ENCODE measurements around the gene PRR20E.
"Not testable (repeated sequence)": the region's sequence is repeated elsewhere in the genome, so short reads cannot be mapped to it uniquely, and the experiment has no call there.

PRR20E gene

GRCh38 chr13:57166897-57167296 is at the start of gene PRR20E:
TSS of gene PRR20E (plus strand) at chr13:57167197. CDS start at chr13:57167584, 387 bp downstream.
- not testable (repeated sequence) for FAIRE-seq

DNA sequence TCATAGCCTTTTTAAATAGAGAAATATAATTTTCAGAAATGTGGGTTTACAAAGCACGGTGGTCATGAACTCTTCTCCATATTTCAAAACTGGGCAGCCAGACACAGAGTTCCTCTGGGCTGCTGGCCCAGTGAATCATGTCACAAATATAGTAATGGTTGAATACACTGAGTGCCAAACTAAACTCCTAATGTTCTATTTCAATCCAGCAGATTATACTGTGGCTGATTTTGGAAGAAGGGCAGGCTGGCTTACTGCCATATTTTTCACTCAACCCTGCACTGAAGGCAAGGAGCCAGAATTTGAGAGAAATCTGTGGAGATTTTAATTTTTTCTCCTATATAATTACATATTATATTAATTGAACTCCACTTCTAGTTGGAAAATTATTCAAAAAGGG is 43.3 kb upstream of the PRR20E start:
- no peak for FAIRE-seq

- no peak for FAIRE-seq
Measured at GRCh38 chr13:57128909-57129308, 38.1 kb upstream of the PRR20E start.

GRCh38 chr13:57136093-57136492 is 30.9 kb upstream of the PRR20E start:
- no peak for FAIRE-seq

DNA sequence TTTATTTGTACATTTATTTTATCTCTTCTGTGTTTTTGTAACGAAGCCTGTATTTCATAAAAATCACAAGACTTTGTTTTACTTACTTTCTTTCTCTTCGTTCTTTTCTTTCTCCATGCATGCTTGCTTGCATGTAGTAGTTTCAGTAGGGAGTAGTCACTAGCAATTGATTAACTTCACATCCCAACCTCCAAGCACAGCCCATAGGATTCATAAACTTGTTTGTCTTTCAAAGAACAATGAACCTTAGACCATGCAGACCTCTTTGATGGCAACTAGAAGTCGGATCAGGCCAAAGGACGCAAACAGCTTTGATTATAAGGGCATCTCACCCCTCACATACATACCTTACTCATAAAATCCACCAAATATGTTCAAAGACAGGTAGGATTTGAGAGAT is 29.4 kb upstream of the PRR20E start:
- no peak for FAIRE-seq

DNA sequence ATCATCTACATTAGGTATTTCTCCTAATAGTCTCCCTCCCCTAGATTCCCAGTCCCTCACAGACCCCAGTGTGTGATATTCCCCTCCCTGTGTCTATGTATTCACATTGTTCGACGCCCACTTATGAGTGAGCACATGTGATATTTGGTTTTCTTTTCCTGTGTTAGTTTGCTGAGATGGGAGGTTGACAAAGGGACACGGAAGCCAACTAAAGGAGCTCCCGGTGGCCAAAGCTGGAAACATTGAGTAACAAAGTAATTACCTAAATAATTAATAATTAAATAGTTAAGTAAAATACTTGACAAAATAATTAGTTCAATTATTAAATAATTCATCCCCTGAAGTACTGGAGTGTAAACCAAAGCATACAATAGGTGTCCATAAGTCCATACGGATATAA is 28.0 kb upstream of the PRR20E start:
- FAIRE-seq = no peak

GRCh38 chr13:57139781-57140180 is 27.2 kb upstream of the PRR20E start:
- not testable (repeated sequence) for FAIRE-seq

DNA sequence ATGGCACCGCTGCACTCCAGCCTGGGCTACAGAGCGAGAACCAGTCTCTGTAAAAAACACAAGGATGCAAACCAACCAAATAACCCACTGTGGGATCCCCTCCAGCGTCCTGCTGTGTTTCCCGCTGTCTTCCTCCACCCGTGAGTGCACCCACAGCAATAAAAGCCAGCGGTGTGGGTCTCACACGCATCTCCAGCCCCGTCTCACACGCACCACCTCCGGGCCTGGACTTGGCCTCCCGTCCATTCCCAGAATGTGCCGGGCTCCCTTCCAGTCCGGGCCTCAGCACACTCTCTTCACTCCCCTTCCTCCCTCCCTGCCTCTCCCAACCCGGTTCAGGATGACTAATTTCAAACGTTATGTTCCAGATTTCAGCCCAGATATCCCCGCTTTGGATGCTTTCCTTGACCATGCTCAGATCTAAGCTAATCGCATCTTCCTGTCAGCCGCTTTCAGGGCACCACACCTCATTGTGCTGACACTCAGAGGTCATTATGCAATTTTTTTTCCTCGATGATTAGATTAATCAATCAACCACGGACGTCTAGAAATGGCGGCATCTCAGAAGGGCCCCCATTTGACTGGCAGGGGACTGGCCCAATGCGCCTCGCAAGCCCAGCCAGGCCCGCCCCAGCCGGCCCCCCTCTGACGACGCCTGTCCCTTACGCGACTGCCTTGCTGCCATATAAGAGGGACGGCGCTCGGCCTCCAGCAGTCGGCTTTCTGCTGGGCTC is 26.6 kb upstream of the PRR20E start, which contains the start of gene PRR20A:
PRR20A (plus strand) TSS at position 684 of the 734 bp plus-strand sequence. CDS start 387 bp downstream, outside the sequence.
- not testable (repeated sequence) for FAIRE-seq

- FAIRE-seq = not testable (repeated sequence)
Measured at GRCh38 chr13:57147188-57147587, 19.8 kb upstream of the PRR20E start, which contains the start of gene PRR20B. TSS of gene PRR20B (plus strand) at chr13:57147488. CDS start at chr13:57147875, 387 bp downstream.

GRCh38 chr13:57148106-57148505 is 18.9 kb upstream of the PRR20E start:
- FAIRE-seq = not testable (repeated sequence)

DNA sequence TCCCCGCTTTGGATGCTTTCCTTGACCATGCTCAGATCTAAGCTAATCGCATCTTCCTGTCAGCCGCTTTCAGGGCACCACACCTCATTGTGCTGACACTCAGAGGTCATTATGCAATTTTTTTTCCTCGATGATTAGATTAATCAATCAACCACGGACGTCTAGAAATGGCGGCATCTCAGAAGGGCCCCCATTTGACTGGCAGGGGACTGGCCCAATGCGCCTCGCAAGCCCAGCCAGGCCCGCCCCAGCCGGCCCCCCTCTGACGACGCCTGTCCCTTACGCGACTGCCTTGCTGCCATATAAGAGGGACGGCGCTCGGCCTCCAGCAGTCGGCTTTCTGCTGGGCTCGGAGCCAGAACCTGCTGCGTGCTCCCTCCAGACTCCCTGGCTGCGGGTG is 13.2 kb upstream of the PRR20E start, which contains the start of gene PRR20C:
PRR20C (plus strand) TSS at position 301 of the 400 bp plus-strand sequence. CDS start 387 bp downstream, outside the sequence.
- not testable (repeated sequence) for FAIRE-seq

GRCh38 chr13:57160332-57160731 is 6.7 kb upstream of the PRR20E start, which contains the start of gene PRR20D:
TSS of gene PRR20D (plus strand) at chr13:57160632. CDS start at chr13:57161019, 387 bp downstream.
- not testable (repeated sequence) for FAIRE-seq

GRCh38 chr13:57191667-57192066 is 24.7 kb downstream of the PRR20E start:
- FAIRE-seq = no peak

GRCh38 chr13:57212989-57213388 is 46.0 kb downstream of the PRR20E start:
- FAIRE-seq = no peak
